GM19468 (cell line): ENCODE measurements around the gene RGS9BP.
"Not testable (repeated sequence)": the region's sequence is repeated elsewhere in the genome, so short reads cannot be mapped to it uniquely, and the experiment has no call there.

ENCODE experiments used
- ATAC-seq: cut with Tn5 transposase; IDR thresholded peaks from one replicate; pipeline ENCODE4 v1.9.1; 2021; ENCODE audit warnings: mild to moderate bottlenecking, moderate library complexity, moderate number of reproducible peaks; ENCODE audit not compliant: unreplicated experiment; ENCODE audit errors: extremely low read depth

RGS9BP gene

GRCh38 chr19:32675720-32676185 is at the start of gene RGS9BP:
RGS9BP (plus strand) TSS chr19:32675848; CDS start chr19:32676264, 416 bp downstream.
- ATAC-seq = peak; percentile 2

- no peak for ATAC-seq
Measured at GRCh38 chr19:32626969-32627368, 48.7 kb upstream of the RGS9BP start.

- ATAC-seq = no peak
Measured at GRCh38 chr19:32627714-32628270, 47.9 kb upstream of the RGS9BP start.

GRCh38 chr19:32630338-32630737 is 45.3 kb upstream of the RGS9BP start:
- no peak for ATAC-seq

GRCh38 chr19:32631381-32631780 is 44.3 kb upstream of the RGS9BP start:
- ATAC-seq = no peak

- ATAC-seq = no peak
Measured at GRCh38 chr19:32637480-32637879, 38.2 kb upstream of the RGS9BP start.

- ATAC-seq = no peak
Measured at GRCh38 chr19:32638625-32639024, 37.0 kb upstream of the RGS9BP start.

GRCh38 chr19:32642771-32643170 is 32.9 kb upstream of the RGS9BP start:
- ATAC-seq = no peak

- no peak for ATAC-seq
Measured at GRCh38 chr19:32646556-32646955, 29.1 kb upstream of the RGS9BP start.

- ATAC-seq = no peak
Measured at GRCh38 chr19:32647361-32647760, 28.3 kb upstream of the RGS9BP start.

- ATAC-seq = no peak
Measured at GRCh38 chr19:32649751-32650150, 25.9 kb upstream of the RGS9BP start.

- ATAC-seq = no peak
Measured at GRCh38 chr19:32650671-32651070, 25.0 kb upstream of the RGS9BP start.

GRCh38 chr19:32651729-32652140 is 23.9 kb upstream of the RGS9BP start:
- ATAC-seq = no peak

- ATAC-seq = not testable (repeated sequence)
Measured at GRCh38 chr19:32652331-32652730, 23.3 kb upstream of the RGS9BP start.

- no peak for ATAC-seq
Measured at GRCh38 chr19:32652894-32653598, 22.6 kb upstream of the RGS9BP start.

GRCh38 chr19:32653599-32653915 is 22.1 kb upstream of the RGS9BP start:
- no peak for ATAC-seq

- ATAC-seq = not testable (repeated sequence)
Measured at GRCh38 chr19:32656379-32656778, 19.3 kb upstream of the RGS9BP start.

GRCh38 chr19:32658075-32658474 is 17.6 kb upstream of the RGS9BP start:
- ATAC-seq = no peak

GRCh38 chr19:32658527-32658926 is 17.1 kb upstream of the RGS9BP start:
- no peak for ATAC-seq

- no peak for ATAC-seq
Measured at GRCh38 chr19:32661318-32661717, 14.3 kb upstream of the RGS9BP start.

GRCh38 chr19:32662186-32662585 is 13.5 kb upstream of the RGS9BP start:
- ATAC-seq = no peak

GRCh38 chr19:32666084-32666483 is 9.6 kb upstream of the RGS9BP start:
- no peak for ATAC-seq
